OCI-LY1 (cell line): ENCODE data around the gene RHPN2.

Source experiments
- CTCF ChIP-seq: fragments of 200-600 bp; sonication (generic), shearing (Covaris generic); IDR thresholded peaks from 2 replicates; pipeline ENCODE4 v1.5.1; 2017; ENCODE audit warnings: mild to moderate bottlenecking, antibody characterized with exemption, low read length, moderate library complexity, mixed read lengths
- EZH2 ChIP-seq: fragments of 200-600 bp; sonication (generic), shearing (Covaris generic); IDR thresholded peaks from 2 replicates; pipeline ENCODE4 v1.8.0; 2017; ENCODE audit warnings: borderline replicate concordance, mixed run types, mild to moderate bottlenecking, antibody characterized with exemption, low read length, moderate library complexity, mixed read lengths

GRCh38 chr19:33000910-33001309, 63.8 kb downstream of the RHPN2 start:
- TF ChIP-seq CTCF (no peak), EZH2 (no peak)
